OCI-LY1 (cell line): ENCODE data around the gene ARHGAP24.

Experiments used
- CTCF ChIP-seq: fragments of 200-600 bp; sonication (generic), shearing (Covaris generic); IDR thresholded peaks from 2 replicates; pipeline ENCODE4 v1.5.1; 2017; ENCODE audit warnings: mild to moderate bottlenecking, antibody characterized with exemption, low read length, moderate library complexity, mixed read lengths
- EZH2 ChIP-seq: fragments of 200-600 bp; sonication (generic), shearing (Covaris generic); IDR thresholded peaks from 2 replicates; pipeline ENCODE4 v1.8.0; 2017; ENCODE audit warnings: borderline replicate concordance, mixed run types, mild to moderate bottlenecking, antibody characterized with exemption, low read length, moderate library complexity, mixed read lengths

GRCh38 chr4:85697854-85698253, 222.9 kb downstream of the ARHGAP24 start:
- no peak for TF ChIP-seq CTCF
- no peak for TF ChIP-seq EZH2
